Thyroid gland (tissue), 4 donors: ENCODE measurements around the gene GATB. TPM values are rescaled to one million over a fixed set of nuclear protein-coding genes. Genes with fewer than 3 reads are reported as not detected.

Experiments
- DNase-seq, 2 donors: peaks; one replicate each; pipeline ENCODE4 v3.0.0-alpha.2; 2019
- H3K27ac ChIP-seq, 3 donors: fragments of 200-600 bp; sonication (generic); 1 replicate in 2 of 3; 2 replicates in 1 of 3; pipeline ENCODE4 v1.5.1; 2016 to 2019; ENCODE audit warnings: mild to moderate bottlenecking in 1 of 3, moderate library complexity in 1 of 3
- H3K27me3 ChIP-seq: fragments of 200-600 bp; sonication (generic); one replicate; pipeline ENCODE4 v1.5.1; 2019
- H3K36me3 ChIP-seq, 2 donors: fragments of 200-600 bp; sonication (generic); one replicate each; pipeline ENCODE4 v1.5.1; 2016 to 2019
- H3K4me1 ChIP-seq, 2 donors: fragments of 200-600 bp; sonication (generic); one replicate each; pipeline ENCODE4 v1.5.1; 2017 to 2019
- H3K4me3 ChIP-seq, 3 donors: fragments of 200-600 bp; sonication (generic); replicated peaks in 1 of 3; 1 replicate in 2 of 3; 2 replicates in 1 of 3; pipeline ENCODE4 v1.5.1; 2016; ENCODE audit warnings: mild to moderate bottlenecking in 1 of 3
- H3K9me3 ChIP-seq: fragments of 200-600 bp; sonication (generic); one replicate; pipeline ENCODE4 v1.5.1; 2017
- POLR2A ChIP-seq, 2 donors: fragments of 450-650 bp; IDR thresholded peaks; one replicate each; pipeline ENCODE4 v1.6.1; 2017; ENCODE audit warnings: antibody characterized with exemption in 2 of 2, mild to moderate bottlenecking in 2 of 2, moderate library complexity in 1 of 2
- WGBS, 2 donors: methylation state at CpG; one replicate each; pipeline ENCODE4 v1.1.5; 2017; 5-methylcytosine and 5-hydroxymethylcytosine counted together
- intact Hi-C: fragments of 100-400 bp; cut with DNase I; formaldehyde crosslinking; loops from one replicate; pipeline ENCODE4 v1.15.1; 2023
- total RNA-seq, 4 donors: library from RNA; depleted of rRNA; stranded (reverse); fragments of >200 nt; gene quantifications; one replicate each; pipeline ENCODE4 v1.2.3, GENCODE V29; 2016
- TF ChIP-seq, protein P1 (sequence below), 6 experiments: fragments of 200-600 bp in 3 of 6; fragments of 450-650 bp in 3 of 6; sonication (generic) in 3 of 6; IDR thresholded peaks; one replicate each; pipeline ENCODE4 v1.5.1; 2016 to 2019; ENCODE audit warnings: antibody characterized with exemption in 6 of 6, mild to moderate bottlenecking in 2 of 6, inconsistent platforms in 1 of 6, moderate library complexity in 1 of 6

The GATB gene, protein sequence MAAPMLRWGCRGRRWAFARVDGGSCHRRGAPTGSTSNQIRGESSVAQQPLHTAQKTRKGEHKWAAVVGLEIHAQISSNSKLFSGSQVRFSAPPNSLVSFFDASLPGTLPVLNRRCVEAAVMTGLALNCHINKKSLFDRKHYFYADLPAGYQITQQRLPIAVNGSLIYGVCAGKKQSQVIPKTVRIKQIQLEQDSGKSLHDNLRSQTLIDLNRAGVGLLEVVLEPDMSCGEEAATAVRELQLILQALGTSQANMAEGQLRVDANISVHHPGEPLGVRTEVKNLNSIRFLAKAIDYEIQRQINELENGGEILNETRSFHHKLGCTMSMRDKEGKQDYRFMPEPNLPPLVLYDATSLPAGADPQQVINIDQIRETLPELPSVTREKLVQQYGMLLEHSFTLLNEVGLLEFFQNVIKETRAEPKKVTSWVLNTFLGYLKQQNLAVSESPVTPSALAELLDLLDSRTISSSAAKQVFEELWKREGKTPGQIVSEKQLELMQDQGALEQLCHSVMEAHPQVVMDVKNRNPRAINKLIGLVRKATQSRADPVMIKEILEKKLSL
- 10 to 100 TPM; 10.9 to 32.5 (median 22.9) TPM for total RNA-seq

DNA sequence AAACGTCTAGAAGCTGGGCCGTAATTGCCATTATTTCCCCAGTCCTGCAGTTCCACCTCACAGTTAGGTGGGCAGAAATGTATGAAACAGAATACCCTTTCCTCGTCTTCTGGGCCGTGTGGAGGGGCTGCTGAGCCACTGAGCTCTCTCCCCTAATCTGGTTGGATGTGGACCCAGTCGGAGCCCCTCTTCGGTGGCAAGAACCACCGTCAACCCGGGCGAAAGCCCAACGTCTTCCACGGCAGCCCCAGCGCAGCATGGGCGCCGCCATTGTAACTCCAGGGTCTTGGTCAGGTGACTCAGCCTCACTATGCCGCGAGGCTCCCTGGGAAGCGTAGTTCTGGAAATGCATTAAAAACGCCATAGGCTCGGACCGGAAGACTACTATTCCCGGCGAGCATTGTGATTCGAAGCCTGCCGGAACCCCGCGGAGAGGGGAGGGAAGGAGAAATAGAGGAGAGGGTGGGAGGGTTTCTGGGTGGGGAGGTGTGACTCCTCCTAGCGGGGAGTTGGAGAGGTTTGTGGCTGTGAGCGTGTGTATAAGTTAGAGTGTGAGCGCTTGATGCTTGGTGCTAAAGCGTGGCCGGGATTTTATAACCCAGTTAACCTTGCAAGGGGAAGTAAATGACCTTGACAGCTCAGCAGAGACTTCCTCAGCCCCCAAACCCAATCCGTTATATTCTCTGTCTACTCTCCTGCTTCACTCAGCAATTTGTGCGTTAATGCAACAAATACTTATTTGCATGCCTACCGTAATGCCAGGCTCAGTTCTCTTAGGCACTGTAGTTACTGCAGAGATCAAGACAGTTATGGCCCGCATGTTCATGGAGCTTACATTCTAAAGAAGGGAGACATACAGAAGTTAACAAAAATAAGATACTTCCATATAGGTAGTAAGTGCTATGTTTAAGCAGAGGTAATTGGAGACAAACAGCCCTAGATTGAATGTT is at the start of gene GATB:
Gene GATB, minus strand, starts transcription at position 296 of the 950 bp plus-strand sequence. Its CDS starts 25 bp downstream, at position 271.
- peak; percentile 94 to 95 for DNase-seq
- no peaks in the 10 kb centered on the region for H3K36me3 ChIP-seq
- TF ChIP-seq POLR2A (IDR thresholded peaks at IDR 0.05), result peak in 1 of 2 donors; percentile 55
- TF ChIP-seq, protein P1, sequence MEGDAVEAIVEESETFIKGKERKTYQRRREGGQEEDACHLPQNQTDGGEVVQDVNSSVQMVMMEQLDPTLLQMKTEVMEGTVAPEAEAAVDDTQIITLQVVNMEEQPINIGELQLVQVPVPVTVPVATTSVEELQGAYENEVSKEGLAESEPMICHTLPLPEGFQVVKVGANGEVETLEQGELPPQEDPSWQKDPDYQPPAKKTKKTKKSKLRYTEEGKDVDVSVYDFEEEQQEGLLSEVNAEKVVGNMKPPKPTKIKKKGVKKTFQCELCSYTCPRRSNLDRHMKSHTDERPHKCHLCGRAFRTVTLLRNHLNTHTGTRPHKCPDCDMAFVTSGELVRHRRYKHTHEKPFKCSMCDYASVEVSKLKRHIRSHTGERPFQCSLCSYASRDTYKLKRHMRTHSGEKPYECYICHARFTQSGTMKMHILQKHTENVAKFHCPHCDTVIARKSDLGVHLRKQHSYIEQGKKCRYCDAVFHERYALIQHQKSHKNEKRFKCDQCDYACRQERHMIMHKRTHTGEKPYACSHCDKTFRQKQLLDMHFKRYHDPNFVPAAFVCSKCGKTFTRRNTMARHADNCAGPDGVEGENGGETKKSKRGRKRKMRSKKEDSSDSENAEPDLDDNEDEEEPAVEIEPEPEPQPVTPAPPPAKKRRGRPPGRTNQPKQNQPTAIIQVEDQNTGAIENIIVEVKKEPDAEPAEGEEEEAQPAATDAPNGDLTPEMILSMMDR (IDR thresholded peaks at IDR 0.05), result peak in 3 of 6 experiments; percentile 35 to 43 (median 41)
- no peaks in the 10 kb centered on the region for H3K27me3 ChIP-seq
- peak within 1 kb of the TSS in 1 of 3 donors; percentile 49 for H3K27ac ChIP-seq
- peak within 1 kb of the TSS; percentile 50 to 82 (median 65) for H3K4me3 ChIP-seq
- intact Hi-C loops, result no loop called here
- peaks cover 4 to 5% of the 10 kb centered on the region in 2 donors for H3K4me1 ChIP-seq
- H3K9me3 ChIP-seq, result no peaks in the 10 kb centered on the region
- 5% methylated on average over 32 to 34 of the region's 35 CpGs for WGBS, 2 donors

DNA sequence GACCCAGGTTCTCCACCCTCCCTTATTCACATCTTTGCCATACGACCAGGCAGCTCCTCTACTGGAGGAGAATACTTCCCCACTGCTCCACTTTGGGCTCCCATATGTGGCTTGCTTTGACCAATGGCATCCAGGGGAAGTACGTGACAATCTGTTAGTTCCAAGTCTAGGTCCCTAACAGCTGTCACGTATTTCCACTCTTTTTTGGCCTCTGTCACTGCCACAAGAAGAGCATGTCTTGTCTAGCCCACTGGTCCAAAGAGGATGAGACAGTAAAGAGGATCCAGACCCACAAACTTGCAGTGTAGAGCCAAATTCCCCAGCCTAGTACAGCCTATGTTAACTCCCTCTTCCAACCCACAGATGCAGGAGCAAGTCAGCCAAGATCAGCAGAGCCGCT is 49.7 kb upstream of the GATB start:
- WGBS, 2 donors, result 86 to 87% methylated on average over 4 of the region's 4 CpGs

DNA sequence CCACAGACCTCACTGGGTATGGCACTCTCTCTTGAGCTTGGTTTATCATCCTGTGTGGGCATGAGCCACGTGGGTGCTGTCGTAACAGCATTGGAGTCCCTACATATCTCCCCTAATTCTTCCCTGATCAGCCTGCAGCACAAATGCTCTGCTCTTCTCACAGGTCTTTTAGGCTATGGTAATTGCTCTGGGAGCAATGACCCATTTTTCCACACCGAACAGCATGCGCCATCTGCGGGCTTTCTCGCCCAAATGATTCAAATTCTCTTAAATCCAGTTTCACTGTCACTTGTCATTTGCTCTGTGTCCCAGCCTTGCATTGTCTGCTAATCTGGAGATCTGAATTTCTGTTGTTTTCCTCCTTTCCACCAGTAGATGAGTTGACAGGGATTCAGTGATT is 48.9 kb upstream of the GATB start:
- intact Hi-C loops, result no loop called here

More for the DNA sequence above, 49.7 kb upstream of the GATB start:
- Histone ChIP-seq H3K36me3 (no peaks in the 10 kb centered on the region), H3K27ac (no peak overlapping the region), H3K4me3 (no peak overlapping the region), H3K4me1 (no peaks in the 10 kb centered on the region), H3K27me3 (no peaks in the 10 kb centered on the region), H3K9me3 (no peaks in the 10 kb centered on the region)
- TF ChIP-seq POLR2A (IDR thresholded peaks at IDR 0.05), result no peak
- TF ChIP-seq, protein P1 (IDR thresholded peaks at IDR 0.05), result no peak
- intact Hi-C loops, result no loop called here
- no peak for DNase-seq

DNA sequence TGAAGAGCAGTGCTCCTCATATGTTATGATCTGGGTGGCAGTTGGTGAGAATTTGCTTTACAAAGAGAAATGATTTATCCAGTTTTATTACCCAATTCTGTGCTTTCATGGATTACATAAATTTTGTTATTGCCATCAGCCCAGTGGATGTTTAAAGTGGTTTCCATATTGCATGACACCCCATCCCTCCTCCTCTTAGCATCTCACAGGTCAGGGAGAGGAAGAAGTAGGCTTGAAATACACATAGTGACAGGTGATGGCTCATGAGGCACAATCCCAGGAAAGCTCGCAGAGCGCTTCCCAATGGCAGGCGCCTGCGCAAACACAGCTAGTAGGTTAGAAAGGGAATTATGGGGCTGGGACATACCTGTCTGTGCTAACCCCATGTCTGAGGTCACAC is 47.7 kb upstream of the GATB start:
- Histone ChIP-seq H3K27ac (no peak overlapping the region), H3K4me3 (no peak overlapping the region), H3K27me3 (no peaks in the 10 kb centered on the region), H3K4me1 (no peaks in the 10 kb centered on the region), H3K36me3 (no peaks in the 10 kb centered on the region), H3K9me3 (no peaks in the 10 kb centered on the region)
- no peak for TF ChIP-seq POLR2A (IDR thresholded peaks at IDR 0.05)
- TF ChIP-seq, protein P1 (IDR thresholded peaks at IDR 0.05), result no peak
- 91 to 98% methylated on average over 4 of the region's 4 CpGs for WGBS, 2 donors
- no peak for DNase-seq
- intact Hi-C loops, result no loop called here

More for the DNA sequence above, 48.9 kb upstream of the GATB start:
- Histone ChIP-seq H3K4me3 (no peak overlapping the region), H3K27ac (no peak overlapping the region), H3K27me3 (no peaks in the 10 kb centered on the region), H3K36me3 (no peaks in the 10 kb centered on the region), H3K9me3 (no peaks in the 10 kb centered on the region), H3K4me1 (no peaks in the 10 kb centered on the region)
- TF ChIP-seq POLR2A (IDR thresholded peaks at IDR 0.05), result no peak
- TF ChIP-seq, protein P1 (IDR thresholded peaks at IDR 0.05), result no peak
- no peak for DNase-seq
- 86 to 95% methylated on average over 6 of the region's 6 CpGs for WGBS, 2 donors
